HG03469 (cell line): ENCODE measurements around the gene ZSCAN18.
"Not testable (repeated sequence)": the region's sequence is repeated elsewhere in the genome, so short reads cannot be mapped to it uniquely, and the experiment has no call there.

Experiments used
- ATAC-seq: cut with Tn5 transposase; IDR thresholded peaks from one replicate; pipeline ENCODE4 v1.9.1; 2021; ENCODE audit warnings: mild to moderate bottlenecking, moderate library complexity, moderate number of reproducible peaks; ENCODE audit not compliant: unreplicated experiment

Gene ZSCAN18, protein sequence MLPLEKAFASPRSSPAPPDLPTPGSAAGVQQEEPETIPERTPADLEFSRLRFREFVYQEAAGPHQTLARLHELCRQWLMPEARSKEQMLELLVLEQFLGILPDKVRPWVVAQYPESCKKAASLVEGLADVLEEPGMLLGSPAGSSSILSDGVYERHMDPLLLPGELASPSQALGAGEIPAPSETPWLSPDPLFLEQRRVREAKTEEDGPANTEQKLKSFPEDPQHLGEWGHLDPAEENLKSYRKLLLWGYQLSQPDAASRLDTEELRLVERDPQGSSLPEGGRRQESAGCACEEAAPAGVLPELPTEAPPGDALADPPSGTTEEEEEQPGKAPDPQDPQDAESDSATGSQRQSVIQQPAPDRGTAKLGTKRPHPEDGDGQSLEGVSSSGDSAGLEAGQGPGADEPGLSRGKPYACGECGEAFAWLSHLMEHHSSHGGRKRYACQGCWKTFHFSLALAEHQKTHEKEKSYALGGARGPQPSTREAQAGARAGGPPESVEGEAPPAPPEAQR

GRCh38 chr19:58097781-58098681 lies at the start of gene ZSCAN18:
Gene ZSCAN18, minus strand, starts transcription at chr19:58098231. Its CDS starts 7,964 bp downstream, at chr19:58090267.
- peak; percentile 60 for ATAC-seq

GRCh38 chr19:58147475-58147874 lies 49.4 kb upstream of the ZSCAN18 start:
- not testable (repeated sequence) for ATAC-seq

- ATAC-seq, result no peak
Observed at GRCh38 chr19:58145849-58146248, 47.8 kb upstream of the ZSCAN18 start.

- ATAC-seq, result no peak
Observed at GRCh38 chr19:58134244-58134643, 36.2 kb upstream of the ZSCAN18 start.

- ATAC-seq, result no peak
Observed at GRCh38 chr19:58129284-58129683, 31.3 kb upstream of the ZSCAN18 start.

DNA sequence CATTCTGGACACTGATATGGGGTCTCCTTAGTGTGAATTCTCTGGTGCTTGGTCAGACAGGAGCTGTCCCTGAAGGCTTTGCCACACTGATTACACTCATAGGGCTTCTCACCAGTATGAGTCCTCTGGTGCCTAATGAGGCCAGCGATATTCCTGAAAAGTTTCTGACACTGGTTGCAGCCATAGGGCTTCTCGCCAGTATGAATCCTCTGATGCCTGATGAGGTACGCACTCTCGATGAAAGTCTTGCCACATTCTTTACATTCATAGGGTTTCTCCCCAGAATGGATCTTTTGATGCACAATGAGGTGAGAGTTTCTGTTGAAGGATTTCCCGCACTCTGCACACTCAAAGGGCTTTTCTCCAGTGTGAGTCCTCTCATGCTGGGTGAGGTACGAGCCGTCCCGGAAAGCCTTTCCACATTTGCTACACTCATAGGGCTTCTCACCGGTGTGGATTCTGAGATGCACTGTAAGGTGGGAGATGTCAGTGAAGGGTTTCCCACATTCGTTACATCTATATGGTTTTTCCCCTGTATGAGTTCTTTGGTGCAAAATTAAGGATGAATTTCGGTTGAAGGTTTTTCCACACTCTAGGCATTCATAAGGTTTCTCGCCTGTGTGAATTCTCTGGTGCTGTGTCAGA lies 30.1 kb upstream of the ZSCAN18 start:
- ATAC-seq, result no peak

- no peak for ATAC-seq
Observed at GRCh38 chr19:58123354-58123753, 25.3 kb upstream of the ZSCAN18 start.

DNA sequence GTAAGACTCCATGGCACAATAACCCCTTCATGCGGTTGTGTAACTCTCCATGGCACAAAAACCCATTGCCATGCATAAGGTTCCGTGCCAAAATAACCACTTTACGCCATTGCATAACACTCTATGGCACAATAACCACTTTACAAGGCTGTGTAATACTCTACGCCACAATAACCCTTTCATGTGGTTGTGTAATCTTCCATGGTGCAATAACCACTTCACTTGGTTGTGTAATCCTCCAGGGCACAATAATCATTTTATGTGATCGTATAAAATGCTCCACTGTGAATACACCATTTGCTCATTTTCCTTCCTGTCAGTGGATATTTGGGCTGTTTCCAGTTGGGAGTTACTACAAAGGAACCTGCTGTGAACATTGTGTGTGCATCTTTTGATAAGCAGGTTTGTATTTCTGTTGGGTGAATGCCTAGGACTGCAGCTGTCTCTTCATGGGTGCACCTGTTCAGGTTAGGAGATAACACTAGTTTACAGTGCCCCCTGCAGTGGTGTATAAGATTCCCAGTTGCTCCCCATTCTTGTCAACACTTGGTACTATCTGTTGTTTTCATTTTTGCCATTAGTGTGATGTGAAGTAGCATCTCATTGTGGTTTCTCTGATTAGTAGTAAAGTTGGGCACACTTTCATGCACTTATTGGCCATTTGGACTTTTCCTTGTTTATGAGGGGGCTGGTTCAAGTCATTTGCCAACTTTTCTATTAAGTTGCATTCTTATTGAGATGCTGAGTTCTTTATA lies 21.1 kb upstream of the ZSCAN18 start:
- ATAC-seq, result no peak

DNA sequence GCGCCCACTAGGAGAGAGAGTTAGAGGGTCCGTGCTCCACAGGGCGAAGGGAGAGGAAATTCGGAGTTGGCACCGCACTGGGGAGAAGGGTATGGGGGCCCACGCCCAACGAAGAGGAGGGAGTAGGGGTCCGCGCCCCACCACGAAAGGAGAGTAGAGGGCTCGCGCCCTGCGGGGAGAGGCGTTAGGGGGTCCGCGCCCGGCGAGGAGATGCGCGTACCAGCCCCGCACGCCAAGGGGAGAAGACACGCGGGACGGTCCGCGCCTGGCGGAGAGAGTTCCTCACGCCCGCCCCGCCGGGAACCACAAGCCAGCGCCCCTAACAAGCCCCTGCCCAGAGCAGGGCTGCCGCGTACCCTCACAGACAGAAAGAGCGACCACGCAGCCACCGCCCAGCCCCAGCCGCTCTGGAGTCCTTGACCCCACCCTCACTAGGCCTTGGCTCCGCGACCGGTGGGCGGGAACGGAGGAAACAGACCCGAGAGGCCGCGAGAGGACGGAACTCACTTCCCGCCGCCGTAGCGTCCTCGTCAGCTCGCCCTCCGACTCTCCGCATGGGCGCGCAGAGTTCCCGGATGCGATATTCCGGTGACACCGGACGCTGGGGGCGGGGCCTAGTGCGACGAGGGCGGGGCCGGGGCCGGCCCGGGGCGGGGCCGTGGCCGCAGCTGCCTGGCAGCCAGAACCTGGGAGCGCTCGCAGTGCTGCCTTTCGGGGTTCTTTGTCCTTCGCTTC lies 20.0 kb upstream of the ZSCAN18 start:
- ATAC-seq, result no peak

DNA sequence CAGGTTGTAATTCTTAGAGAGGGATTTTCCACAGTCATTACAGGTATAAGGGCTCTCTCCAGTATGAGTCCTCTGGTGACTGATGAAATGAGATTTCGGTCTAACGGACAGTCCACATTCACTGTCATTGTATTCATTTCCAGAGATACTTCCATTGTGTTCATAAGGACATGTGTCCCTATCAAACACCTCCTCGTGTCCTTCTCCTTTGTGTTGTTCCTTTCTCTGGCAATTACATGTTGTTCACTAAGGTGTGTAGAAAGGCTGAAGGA lies 10.5 kb upstream of the ZSCAN18 start:
- no peak for ATAC-seq

DNA sequence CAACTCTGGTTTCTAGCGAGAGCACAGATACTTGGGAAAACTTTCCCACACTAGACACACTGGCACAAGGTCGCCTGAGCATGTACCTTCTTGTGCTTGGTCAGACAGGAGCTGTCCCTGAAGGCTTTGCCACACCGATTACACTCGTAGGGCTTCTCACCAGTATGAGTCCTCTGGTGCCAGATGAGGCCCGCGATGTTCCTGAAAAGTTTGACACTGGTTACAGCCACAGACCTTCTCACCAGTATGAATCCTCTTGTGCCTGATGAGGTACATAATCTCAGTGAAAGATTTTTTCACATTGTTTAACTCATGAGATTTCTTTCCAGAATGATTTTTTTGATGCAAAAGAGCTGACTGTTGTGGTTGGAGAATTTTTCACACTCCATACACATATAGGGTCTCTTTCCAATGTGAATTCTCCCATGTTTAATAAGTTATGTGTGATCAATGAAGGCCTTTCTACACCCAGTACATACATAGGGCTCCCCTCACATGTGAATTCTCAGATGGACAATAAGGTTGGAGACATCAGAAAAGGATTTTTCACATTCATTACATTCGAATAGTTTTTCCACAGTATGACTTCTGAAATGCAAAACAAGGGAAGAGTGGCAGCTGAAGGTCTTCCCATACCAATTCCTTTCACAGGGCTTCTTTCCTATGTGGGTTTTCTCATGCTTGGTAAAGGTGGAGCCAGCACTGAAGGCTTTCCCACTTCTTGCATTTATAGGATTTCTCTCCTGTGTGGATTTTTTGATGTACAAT lies 9.9 kb upstream of the ZSCAN18 start:
- no peak for ATAC-seq

- no peak for ATAC-seq
Observed at GRCh38 chr19:58098682-58098998, 609 bp upstream of the ZSCAN18 start.

- no peak for ATAC-seq
Observed at GRCh38 chr19:58097349-58097748, 682 bp downstream of the ZSCAN18 start.

DNA sequence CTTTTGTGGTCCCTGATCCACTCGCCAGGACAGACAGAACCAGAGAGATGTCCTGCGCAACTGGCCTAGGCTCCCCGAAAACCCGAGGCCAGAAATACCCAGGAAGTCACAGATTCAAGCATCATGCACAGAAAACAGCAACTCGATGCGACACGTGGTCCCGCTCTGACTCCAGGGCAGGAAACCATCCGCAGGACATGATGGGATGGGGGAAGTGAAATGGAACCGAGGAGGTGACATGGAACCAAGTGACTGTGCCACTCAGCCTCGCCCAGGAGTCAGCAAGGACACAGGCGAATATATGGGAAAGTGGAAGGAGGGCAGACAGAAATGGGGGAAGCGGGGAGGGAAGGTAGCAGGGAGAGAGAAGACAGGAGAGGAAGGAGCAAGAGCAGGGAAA lies 1.1 kb downstream of the ZSCAN18 start:
- no peak for ATAC-seq

DNA sequence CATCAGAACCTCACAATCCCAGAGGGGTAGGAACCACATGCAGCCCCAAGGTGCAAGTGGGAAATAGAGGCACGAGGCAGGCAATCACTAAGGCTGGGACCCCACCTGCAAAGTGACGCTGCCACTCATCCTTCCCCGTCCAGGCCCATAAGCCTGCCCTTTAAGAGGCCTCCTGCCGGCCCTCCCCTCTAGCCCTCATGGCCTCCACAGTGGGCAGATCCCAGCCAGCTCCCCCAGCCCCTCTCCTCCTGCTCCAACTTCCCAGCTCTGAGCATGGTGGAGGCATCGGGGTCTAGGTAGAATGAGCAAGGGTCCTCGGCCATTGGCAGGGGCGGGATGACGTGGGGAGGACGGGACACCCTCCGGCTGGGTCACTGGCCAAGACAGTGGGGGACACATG lies 2.7 kb downstream of the ZSCAN18 start:
- ATAC-seq, result no peak

GRCh38 chr19:58093071-58093470 lies 5.0 kb downstream of the ZSCAN18 start:
- no peak for ATAC-seq

DNA sequence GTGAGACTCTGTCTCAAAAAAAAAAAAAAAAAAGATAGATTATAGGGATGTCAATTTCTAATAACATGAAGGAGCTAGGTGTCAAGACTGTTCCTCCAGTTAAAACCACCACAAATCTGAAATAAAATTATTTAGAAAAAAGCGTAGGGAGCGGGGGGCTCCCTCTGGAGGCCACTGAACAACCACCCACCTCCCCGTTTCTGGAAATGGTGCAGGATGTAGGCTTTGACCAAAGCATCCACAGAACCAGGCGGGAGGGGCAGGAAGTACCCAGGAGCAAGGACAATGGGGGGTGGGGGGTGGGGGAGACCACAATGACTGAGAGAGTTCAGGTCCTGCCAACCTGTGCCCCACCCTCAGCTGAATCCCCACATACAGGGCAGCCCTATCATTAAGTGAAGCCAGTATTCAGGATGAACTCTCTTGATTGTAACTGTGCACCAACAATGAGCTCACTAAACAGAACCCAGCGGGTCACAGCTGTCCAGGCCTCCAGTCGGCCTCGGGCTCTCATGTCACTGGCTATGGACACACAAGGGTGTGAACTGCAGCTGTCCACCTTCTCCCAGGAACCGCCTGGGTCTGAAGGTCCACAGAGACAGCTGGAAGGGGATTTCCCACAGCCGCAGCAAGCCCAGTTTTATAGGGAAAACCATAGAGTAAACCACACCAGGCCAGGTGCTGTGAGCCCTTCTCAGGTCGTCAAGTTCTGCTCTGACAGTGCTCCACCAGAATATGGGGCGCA lies 6.6 kb downstream of the ZSCAN18 start:
- no peak for ATAC-seq

DNA sequence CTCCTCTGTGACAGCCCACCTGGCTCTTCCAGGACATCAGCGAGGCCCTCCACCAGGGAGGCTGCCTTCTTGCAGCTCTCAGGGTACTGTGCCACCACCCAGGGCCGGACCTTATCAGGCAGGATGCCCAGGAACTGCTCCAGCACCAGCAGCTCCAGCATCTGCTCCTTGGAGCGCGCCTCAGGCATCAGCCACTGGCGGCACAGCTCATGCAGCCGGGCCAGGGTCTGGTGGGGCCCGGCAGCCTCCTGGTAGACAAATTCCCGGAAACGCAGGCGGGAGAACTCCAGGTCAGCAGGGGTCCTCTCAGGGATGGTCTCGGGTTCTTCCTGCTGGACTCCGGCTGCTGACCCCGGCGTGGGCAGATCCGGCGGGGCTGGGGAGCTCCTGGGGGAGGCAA lies 8.2 kb downstream of the ZSCAN18 start:
- ATAC-seq, result no peak
